NCI-H2196 treated with DMSO at 0.1 percent for 48 hours (cell line): ENCODE measurements around the gene C5orf15.
"Not testable (repeated sequence)": the region's sequence is repeated elsewhere in the genome, so short reads cannot be mapped to it uniquely, and the experiment has no call there.

Source experiments
- DNase-seq: peaks from one replicate; lab custom pipeline; 2025; ENCODE audit not compliant: unreplicated experiment; lab: John Stamatoyannopoulos, UW

C5orf15 gene

GRCh38 chr5:133994297-133994989 is 26.0 kb upstream of the C5orf15 start:
- no peak for DNase-seq

- no peak for DNase-seq
Measured at GRCh38 chr5:133993185-133993936, 24.9 kb upstream of the C5orf15 start.

DNA sequence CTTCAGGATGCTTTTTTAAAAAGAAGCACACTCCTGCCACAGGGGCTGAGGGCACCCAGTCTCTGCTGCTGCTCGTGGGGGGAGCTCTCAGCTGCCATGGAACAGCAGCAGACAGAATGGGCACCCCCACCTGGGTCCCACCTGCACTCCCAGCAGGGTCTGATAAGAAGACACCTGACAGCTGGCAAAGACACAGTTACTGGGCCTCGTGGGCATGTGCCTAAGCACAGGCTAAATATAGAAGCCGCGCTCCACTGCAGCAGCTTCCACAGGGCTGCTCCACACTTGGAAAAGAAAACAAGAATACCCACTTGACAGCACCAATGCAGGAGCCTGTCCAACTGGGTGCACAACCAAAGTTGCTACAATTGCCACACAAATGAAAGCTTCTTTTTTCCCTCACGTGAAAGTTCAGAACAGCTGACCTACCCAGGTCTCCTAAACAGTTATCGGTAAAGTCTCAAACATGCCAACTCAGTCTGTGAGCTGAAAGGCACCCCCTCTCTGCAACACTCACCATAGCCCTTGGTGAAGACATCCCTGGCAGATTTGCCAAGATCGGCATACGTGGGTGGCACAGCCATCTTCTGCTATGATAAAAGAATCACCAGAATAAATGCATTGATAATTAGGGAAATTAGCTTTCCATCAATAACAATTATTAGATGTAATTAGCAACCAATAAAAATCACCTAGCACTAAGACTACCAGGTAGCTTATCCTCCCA is 24.2 kb upstream of the C5orf15 start:
- DNase-seq: no peak

GRCh38 chr5:133991171-133991910 is 22.9 kb upstream of the C5orf15 start:
- DNase-seq: no peak

- no peak for DNase-seq
Measured at GRCh38 chr5:133990396-133990795, 22.0 kb upstream of the C5orf15 start.

- DNase-seq: no peak
Measured at GRCh38 chr5:133985540-133986180, 17.2 kb upstream of the C5orf15 start.

GRCh38 chr5:133983674-133984073 is 15.2 kb upstream of the C5orf15 start:
- no peak for DNase-seq

DNA sequence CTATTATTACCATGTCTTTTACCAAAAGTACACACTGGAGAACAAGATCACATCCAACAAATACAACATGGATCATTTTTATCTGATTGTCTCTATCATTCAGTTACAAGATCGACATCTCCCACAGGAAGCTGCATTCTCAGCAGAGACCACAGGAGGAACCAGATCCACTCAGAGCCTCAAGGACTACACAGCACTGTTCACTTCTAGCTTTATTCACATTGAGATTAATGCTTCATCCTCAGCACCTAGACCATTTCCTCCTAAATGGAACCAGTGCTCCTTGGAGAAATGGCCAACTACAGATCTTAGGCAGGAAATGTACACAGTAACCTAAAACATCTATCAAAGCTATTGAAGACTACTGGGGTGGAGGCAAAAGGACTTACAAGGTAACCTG is 13.3 kb upstream of the C5orf15 start:
- DNase-seq: no peak

DNA sequence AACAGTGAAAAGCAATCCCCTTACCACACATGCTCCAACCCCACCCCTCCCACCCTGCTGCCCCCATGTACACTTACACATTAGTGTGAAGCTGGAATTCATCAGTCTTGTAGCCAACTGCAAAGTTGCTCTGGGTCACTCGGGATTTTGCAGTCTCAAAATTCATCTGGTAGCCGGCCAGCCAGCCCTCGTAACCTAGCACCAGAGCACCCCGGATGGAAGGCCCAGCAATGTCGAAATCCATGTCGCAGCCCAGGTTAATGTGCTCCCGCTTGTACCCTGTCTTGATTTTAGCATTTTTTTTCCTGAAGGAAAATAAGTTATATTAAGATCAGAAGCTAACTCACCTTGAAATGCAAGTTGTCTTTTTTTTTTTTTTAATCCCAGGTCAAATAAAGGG is 12.2 kb upstream of the C5orf15 start:
- no peak for DNase-seq

DNA sequence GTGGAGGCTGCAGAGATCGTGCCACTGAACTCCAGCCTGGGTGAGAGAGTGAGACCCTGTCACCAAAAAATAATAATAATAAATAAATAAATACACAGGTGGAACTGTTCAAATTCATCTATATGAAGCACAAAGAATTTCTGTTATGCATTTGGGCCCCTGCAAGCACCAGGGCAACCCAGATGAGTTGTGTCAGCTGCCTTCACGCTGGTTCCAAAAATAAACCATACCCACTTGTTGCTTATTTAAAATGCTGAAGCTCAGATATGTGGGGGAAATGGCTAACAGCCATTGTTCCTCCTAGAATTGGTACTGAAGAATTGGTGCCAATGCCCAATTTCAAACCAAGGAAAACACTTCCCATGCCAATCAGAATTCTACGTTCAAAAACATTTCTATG is 10.5 kb upstream of the C5orf15 start:
- DNase-seq: no peak

DNA sequence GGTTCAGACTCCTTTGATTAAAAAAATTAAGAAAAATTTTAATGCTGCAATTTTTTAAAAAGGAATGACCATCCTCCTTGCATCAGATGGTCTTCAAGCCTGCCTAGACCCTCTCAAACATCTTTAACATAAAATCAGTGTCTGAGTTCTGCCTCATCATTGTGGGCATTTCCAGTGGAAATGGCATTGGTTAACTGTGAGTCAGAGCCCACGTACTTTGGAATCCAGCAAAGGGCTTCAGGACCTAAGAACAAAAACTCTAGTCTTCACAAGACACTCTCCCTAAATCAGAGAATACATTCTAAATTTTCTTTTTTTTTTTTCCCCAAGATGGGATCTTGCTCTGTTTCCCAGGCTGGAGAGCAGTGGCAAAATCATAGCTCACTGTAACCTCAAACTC is 9.4 kb upstream of the C5orf15 start:
- no peak for DNase-seq

DNA sequence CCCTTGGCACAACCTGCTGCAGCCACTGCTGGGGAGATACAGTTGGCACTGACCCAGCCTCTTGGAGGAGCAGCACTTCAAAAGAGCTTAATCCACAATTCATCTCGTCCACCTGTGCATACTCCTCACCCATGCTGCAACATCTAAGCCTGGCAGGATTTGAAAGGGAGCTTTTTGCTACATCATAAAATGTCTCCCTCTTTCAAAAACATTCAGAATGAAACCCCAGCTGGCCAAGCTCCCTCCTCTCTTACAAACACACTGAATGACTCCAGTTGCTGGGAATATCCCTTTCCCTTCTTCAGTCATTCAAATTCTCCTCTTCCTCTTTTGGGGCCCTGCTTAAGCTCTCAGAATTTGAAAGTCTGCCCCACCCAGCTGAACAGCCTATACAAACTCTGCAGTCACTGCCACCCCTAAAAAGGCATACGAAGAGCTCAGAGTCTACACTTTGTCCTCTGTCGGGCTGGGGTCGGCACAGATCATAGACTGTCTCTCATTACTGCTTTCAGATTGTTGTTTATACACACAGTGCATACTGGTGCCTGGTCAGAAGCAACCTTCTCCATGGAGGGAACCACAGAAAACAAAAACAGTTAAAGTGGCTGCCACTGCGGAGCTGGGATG is 8.8 kb upstream of the C5orf15 start:
- peak; percentile 14 for DNase-seq

GRCh38 chr5:133975546-133975945 is 7.1 kb upstream of the C5orf15 start:
- not testable (repeated sequence) for DNase-seq

DNA sequence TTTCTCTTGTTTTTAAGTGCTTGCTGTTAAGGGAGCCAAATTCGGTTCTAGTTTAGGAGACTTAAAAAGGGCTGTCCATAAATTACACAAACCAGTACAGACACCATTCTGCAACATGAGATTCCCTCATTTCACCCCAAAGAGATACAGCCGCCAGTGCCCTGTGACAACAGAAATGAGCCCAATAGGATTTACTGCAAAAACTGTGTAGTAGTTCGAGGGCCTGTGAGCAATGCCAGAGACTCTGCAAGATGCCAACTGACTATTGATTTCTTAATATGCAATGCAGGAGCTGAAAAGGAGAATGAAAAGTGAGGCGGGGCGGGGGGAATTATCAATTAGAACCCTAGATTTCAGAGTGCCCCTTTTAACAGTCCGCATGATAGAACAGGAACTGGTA is 5.7 kb upstream of the C5orf15 start:
- DNase-seq: no peak

DNA sequence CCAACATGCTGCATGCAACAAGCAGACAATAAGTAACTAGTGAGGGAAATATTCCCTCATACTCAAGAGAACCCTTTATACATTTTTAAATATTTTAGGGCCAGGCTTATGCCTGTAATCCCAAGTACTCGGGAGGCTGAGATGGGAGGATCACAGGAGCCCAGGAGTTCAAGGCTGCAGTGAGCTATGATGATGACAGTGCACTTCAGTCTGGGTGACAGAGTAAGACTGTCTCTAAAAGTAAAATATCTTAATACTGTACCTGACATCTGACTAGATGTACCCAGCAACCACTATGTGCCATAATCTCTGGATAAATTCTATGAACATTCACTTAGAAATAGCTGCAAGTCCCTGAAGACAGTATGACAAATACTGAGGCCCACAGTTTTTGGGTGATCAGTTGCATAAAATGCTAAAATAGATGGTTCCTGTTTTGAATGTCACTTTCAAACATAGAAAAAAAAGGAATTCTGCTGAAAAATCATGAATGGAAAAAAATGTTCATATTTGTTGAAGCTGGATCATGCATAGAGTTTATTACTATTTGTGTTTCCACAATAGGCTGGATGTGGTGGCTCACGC is 2.0 kb upstream of the C5orf15 start:
- DNase-seq: no peak

- no peak for DNase-seq
Measured at GRCh38 chr5:133969654-133970324, 1.4 kb upstream of the C5orf15 start.

DNA sequence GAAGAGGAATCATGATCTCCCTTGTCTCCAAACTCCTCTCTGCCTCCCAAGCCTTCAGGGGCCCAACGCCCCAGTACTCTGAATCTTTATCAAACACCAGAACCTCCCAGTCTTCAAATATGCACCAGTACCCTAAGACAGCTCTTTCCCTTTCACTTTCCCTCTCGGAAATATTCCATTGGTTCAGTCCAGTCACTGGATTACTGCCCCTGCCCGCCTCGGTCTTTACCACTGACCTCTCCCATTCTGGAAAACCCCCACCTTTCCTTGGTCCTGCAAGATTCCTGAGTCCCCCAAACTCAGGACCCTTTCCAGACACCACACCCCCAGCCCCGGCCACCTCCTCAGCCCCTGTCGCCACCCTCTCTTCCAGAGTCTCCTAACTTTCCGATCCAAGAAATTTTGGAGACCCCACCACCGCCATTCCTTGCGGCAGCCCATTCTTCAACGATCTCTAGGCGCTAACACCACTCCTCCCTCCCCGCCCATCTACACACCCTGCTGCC is 674 bp downstream of the C5orf15 start:
- no peak for DNase-seq

GRCh38 chr5:133967124-133967523 is 1.3 kb downstream of the C5orf15 start:
- no peak for DNase-seq

GRCh38 chr5:133966090-133966489 is 2.3 kb downstream of the C5orf15 start:
- no peak for DNase-seq
